Measurements from ENCODE around the gene TMEM139. TPM values are rescaled to one million over a fixed set of nuclear protein-coding genes. Genes with fewer than 3 reads are reported as not detected.

Gene TMEM139
- total RNA-seq, 4 donors from 2014 or later: 46.4 to 127 (median 52.2) TPM

GRCh38 chr7:143243111-143243510, 41.6 kb upstream of the TMEM139 start:
- TF ChIP-seq POLR2A (IDR thresholded peaks at IDR 0.05) (no peak), EP300 (IDR thresholded peaks at IDR 0.05; ENCODE audit: low read depth) (no peak), CTCF (IDR thresholded peaks at IDR 0.05) (no peak), POLR2AphosphoS5 (IDR thresholded peaks at IDR 0.05) (no peak)
- no peaks in the 10 kb centered on the region for H3K27me3 ChIP-seq
- in situ Hi-C loops (cut with MboI; ENCODE audit: low pct_ligation_motif_present in 1 of 4, low pct_unique_long_range_greater_than_20kb in 1 of 4, low sequenced_read_pairs in 3 of 4): loop anchor here in 3 of 4 donors (5.0 to 10.0 kb wide), 4 partner anchors 59 to 172 kb away; partner anchors contain the start of gene EPHA1 (in 1 of the 3)
- peak overlapping the region; percentile 49 to 65 (median 61) for H3K27ac ChIP-seq
- H3K9me3 ChIP-seq: no peaks in the 10 kb centered on the region
- no peak for DNase-seq
- no peaks in the 10 kb centered on the region for H3K36me3 ChIP-seq
- 34 to 41% methylated on average over 7 of the region's 7 CpGs for WGBS, 2 donors (ENCODE audit: low coverage in 1 of 2)
- H3K4me1 ChIP-seq: peaks cover 0 to 35% (median 11%) of the 10 kb centered on the region in 4 donors
- intact Hi-C loops (cut with DNase I; ENCODE audit: low total_unique reads): loop anchor here (5.0 kb wide), 1 partner anchor 64 kb away; no protein-coding TSS in a partner anchor
- no peak overlapping the region for H3K4me3 ChIP-seq

- Histone ChIP-seq H3K4me1 (peaks cover 0 to 40% (median 13%) of the 10 kb centered on the region in 4 donors), H3K4me3 (no peak overlapping the region), H3K27me3 (no peaks in the 10 kb centered on the region), H3K36me3 (no peaks in the 10 kb centered on the region), H3K9me3 (no peaks in the 10 kb centered on the region), H3K27ac (peak overlapping the region; percentile 49 to 65 (median 61))
- WGBS, 2 donors (ENCODE audit: low coverage in 1 of 2): 29 to 50% methylated on average over 1 to 3 of the region's 3 CpGs
- DNase-seq: no peak
- intact Hi-C loops (cut with DNase I; ENCODE audit: low total_unique reads) (loop anchor here (5.0 kb wide), 1 partner anchor 64 kb away; no protein-coding TSS in a partner anchor), in situ Hi-C loops (cut with MboI; ENCODE audit: low pct_ligation_motif_present in 1 of 4, low pct_unique_long_range_greater_than_20kb in 1 of 4, low sequenced_read_pairs in 3 of 4) (loop anchor here in 3 of 4 donors (5.0 to 10.0 kb wide), 4 partner anchors 59 to 171 kb away; partner anchors contain the start of gene EPHA1 (in 1 of the 3))
- TF ChIP-seq CTCF (IDR thresholded peaks at IDR 0.05) (no peak), EP300 (IDR thresholded peaks at IDR 0.05; ENCODE audit: low read depth) (no peak), POLR2A (IDR thresholded peaks at IDR 0.05) (no peak), POLR2AphosphoS5 (IDR thresholded peaks at IDR 0.05) (no peak)
Observed at GRCh38 chr7:143243614-143244013, 41.1 kb upstream of the TMEM139 start.

- 25 to 42% methylated on average over 1 of the region's 1 CpG for WGBS, 2 donors (ENCODE audit: low coverage in 1 of 2)
- in situ Hi-C loops (cut with MboI; ENCODE audit: low pct_ligation_motif_present in 1 of 4, low pct_unique_long_range_greater_than_20kb in 1 of 4, low sequenced_read_pairs in 3 of 4): loop anchor here in 3 of 4 donors (5.0 to 10.0 kb wide), 4 partner anchors 58 to 170 kb away; partner anchors contain the start of gene EPHA1 (in 1 of the 3)
- intact Hi-C loops (cut with DNase I; ENCODE audit: low total_unique reads): loop anchor here (5.0 kb wide), 1 partner anchor 63 kb away; no protein-coding TSS in a partner anchor
- H3K4me3 ChIP-seq: no peak overlapping the region
- no peak for TF ChIP-seq CTCF (IDR thresholded peaks at IDR 0.05)
- TF ChIP-seq POLR2AphosphoS5 (IDR thresholded peaks at IDR 0.05): peak in 1 of 3 donors; percentile 16
- no peak for TF ChIP-seq POLR2A (IDR thresholded peaks at IDR 0.05)
- TF ChIP-seq EP300 (IDR thresholded peaks at IDR 0.05; ENCODE audit: low read depth): no peak
- DNase-seq: no peak
- H3K27me3 ChIP-seq: no peaks in the 10 kb centered on the region
- H3K36me3 ChIP-seq: no peaks in the 10 kb centered on the region
- no peaks in the 10 kb centered on the region for H3K9me3 ChIP-seq
- H3K27ac ChIP-seq: peak overlapping the region; percentile 49 to 65 (median 61)
- peaks cover 0 to 48% (median 18%) of the 10 kb centered on the region in 4 donors for H3K4me1 ChIP-seq
Observed at GRCh38 chr7:143244321-143244720, 40.4 kb upstream of the TMEM139 start.

GRCh38 chr7:143245123-143245522, 39.6 kb upstream of the TMEM139 start:
- intact Hi-C loops (cut with DNase I; ENCODE audit: low total_unique reads): no loop called here
- 29 to 49% methylated on average over 3 of the region's 3 CpGs for WGBS, 2 donors (ENCODE audit: low coverage in 1 of 2)

More at GRCh38 chr7:143245123-143245522, 39.6 kb upstream of the TMEM139 start:
- Histone ChIP-seq H3K36me3 (no peaks in the 10 kb centered on the region), H3K4me1 (peaks cover 0 to 49% (median 19%) of the 10 kb centered on the region in 4 donors), H3K27me3 (no peaks in the 10 kb centered on the region), H3K4me3 (no peak overlapping the region), H3K9me3 (no peaks in the 10 kb centered on the region), H3K27ac (peak overlapping the region; percentile 45 to 65 (median 58))
- in situ Hi-C loops (cut with MboI; ENCODE audit: low pct_ligation_motif_present in 1 of 4, low pct_unique_long_range_greater_than_20kb in 1 of 4, low sequenced_read_pairs in 3 of 4): loop anchor here in 2 of 4 donors (10.0 kb wide), 3 partner anchors 60 to 170 kb away; partner anchors contain the start of gene EPHA1 (in 1 of the 2)
- no peak for DNase-seq
- TF ChIP-seq CTCF (IDR thresholded peaks at IDR 0.05) (no peak), POLR2AphosphoS5 (IDR thresholded peaks at IDR 0.05) (no peak), POLR2A (IDR thresholded peaks at IDR 0.05) (no peak), EP300 (IDR thresholded peaks at IDR 0.05; ENCODE audit: low read depth) (no peak)

Data from transverse colon (tissue), 4 donors.